Measurements from ENCODE around the gene MID2. TPM values are rescaled to one million over a fixed set of nuclear protein-coding genes. Genes with fewer than 3 reads are reported as not detected.

Gene MID2
- total RNA-seq, 3 donors from 2014 or later: 2.9 to 29.0 (median 5.4) TPM

GRCh38 chrX:107971636-107972035 lies 146.0 kb downstream of the MID2 start:
- TF ChIP-seq CTCF (IDR thresholded peaks at IDR 0.05): no peak
- Histone ChIP-seq H3K36me3 (ENCODE audit: low read depth) (no peaks in the 10 kb centered on the region), H3K9me3 (no peaks in the 10 kb centered on the region), H3K4me1 (ENCODE audit: low read depth) (no peaks in the 10 kb centered on the region), H3K4me3 (no peak overlapping the region)
- DNase-seq (no peak), ATAC-seq (no peak)
- intact Hi-C loops (cut with DNase I, micrococcal nuclease): no loop called here

Other genes starting within 250 kb of the MID2 start
- 10 to 100 TPM; 10.5 to 18.0 (median 16.2) TPM for gene PRPS1, start 197.4 kb upstream of the MID2 start, total RNA-seq
- gene TSC22D3, start 50.1 kb upstream of the MID2 start, total RNA-seq: 100 to 1,000 TPM in 1 of 3 donors, 10 to 100 TPM in 2; 14.1 to 118 (median 64.7) TPM
- gene NCBP2L, start 48.1 kb upstream of the MID2 start, total RNA-seq: not detected
- gene TEX13B, start 156.5 kb downstream of the MID2 start, total RNA-seq: not detected
- under 1 TPM in 1 of 3 donors, not detected in 2; 0.58 TPM for gene VSIG1, start 219.2 kb downstream of the MID2 start, total RNA-seq

Data from mucosa of descending colon (tissue), 3 donors.